Breast epithelium (tissue), 4 donors: Measurements from ENCODE around the gene BAG3. TPM values are rescaled to one million over a fixed set of nuclear protein-coding genes. Genes with fewer than 3 reads are reported as not detected.

Experiments
- DNase-seq, 2 donors: peaks; one replicate each; pipeline ENCODE4 v3.0.0-alpha.2; 2019; ENCODE audit warnings: low spot score in 2 of 2
- H3K27ac ChIP-seq, 2 donors: fragments of 200-600 bp; sonication (generic) in 1 of 2; one replicate each; pipeline ENCODE4 v1.5.1; 2016 to 2019; ENCODE audit warnings: mild to moderate bottlenecking in 1 of 2
- H3K27me3 ChIP-seq, 2 donors: fragments of 200-600 bp; sonication (generic) in 1 of 2; one replicate each; pipeline versions ENCODE4 v1.5.1 to v1.6.0; 2017 to 2019; ENCODE audit warnings: control low read depth in 1 of 2, mild to moderate bottlenecking in 1 of 2
- H3K36me3 ChIP-seq: fragments of 200-600 bp; one replicate; pipeline ENCODE4 v1.5.1; 2019
- H3K4me1 ChIP-seq, 2 donors: fragments of 200-600 bp; sonication (generic); one replicate each; pipeline ENCODE4 v1.5.1; 2016 to 2019; ENCODE audit warnings: control low read depth in 1 of 2
- H3K4me3 ChIP-seq, 3 donors: fragments of 200-600 bp; sonication (generic); 1 replicate in 2 of 3; 2 replicates in 1 of 3; pipeline ENCODE4 v1.5.1; 2016 to 2019; ENCODE audit warnings: mild to moderate bottlenecking in 3 of 3, moderate library complexity in 2 of 3
- H3K9me3 ChIP-seq, 2 donors: fragments of 200-600 bp; sonication (generic) in 1 of 2; one replicate each; pipeline ENCODE4 v1.5.1; 2016 to 2019; ENCODE audit warnings: control low read depth in 1 of 2
- CTCF ChIP-seq, 3 donors: fragments of 450-650 bp; IDR thresholded peaks; one replicate each; pipeline ENCODE4 v1.5.1; 2016 to 2017; ENCODE audit warnings: antibody characterized with exemption in 3 of 3, mild to moderate bottlenecking in 3 of 3, moderate library complexity in 3 of 3
- POLR2A ChIP-seq: fragments of 450-650 bp; IDR thresholded peaks from one replicate; pipeline ENCODE4 v1.6.1; 2016; ENCODE audit warnings: antibody characterized with exemption, mild to moderate bottlenecking, moderate library complexity
- POLR2AphosphoS5 ChIP-seq, 3 donors: sonication (generic); formaldehyde crosslinking; IDR thresholded peaks; one replicate each; pipeline ENCODE4 v1.6.1; 2017; ENCODE audit warnings: antibody characterized with exemption in 3 of 3
- intact Hi-C: fragments of 100-400 bp; cut with DNase I; formaldehyde crosslinking; loops from one replicate; pipeline ENCODE4 v1.15.1; 2023; ENCODE audit warnings: low total_unique reads
- total RNA-seq, 3 donors: library from RNA; depleted of rRNA; stranded (reverse); fragments of >200 nt; gene quantifications; one replicate each; pipeline ENCODE4 v1.1.0, GENCODE V29; 2016

The BAG3 gene
- total RNA-seq, 3 donors from 2014 or later, result 17.1 to 29.9 (median 23.9) TPM

- DNase-seq, result no peak
- no peaks in the 10 kb centered on the region for H3K9me3 ChIP-seq
- H3K27ac ChIP-seq, result no peak overlapping the region
- no peak overlapping the region for H3K4me3 ChIP-seq
- no peaks in the 10 kb centered on the region for H3K36me3 ChIP-seq
- TF ChIP-seq POLR2AphosphoS5 (IDR thresholded peaks at IDR 0.05), result no peak
- no peak for TF ChIP-seq POLR2A
- no peak for TF ChIP-seq CTCF (IDR thresholded peaks at IDR 0.05)
- no peaks in the 10 kb centered on the region for H3K27me3 ChIP-seq
- intact Hi-C loops, result no loop called here
- no peaks in the 10 kb centered on the region for H3K4me1 ChIP-seq
Observed at GRCh38 chr10:119630300-119630699, 20.9 kb upstream of the BAG3 start.

- TF ChIP-seq CTCF (IDR thresholded peaks at IDR 0.05), result no peak
- Histone ChIP-seq H3K36me3 (no peaks in the 10 kb centered on the region), H3K27me3 (no peaks in the 10 kb centered on the region), H3K4me1 (no peaks in the 10 kb centered on the region), H3K9me3 (no peaks in the 10 kb centered on the region), H3K4me3 (no peak overlapping the region), H3K27ac (no peak overlapping the region)
- no peak for DNase-seq
- intact Hi-C loops, result no loop called here
Observed at GRCh38 chr10:119633538-119634218, 17.5 kb upstream of the BAG3 start.

- Histone ChIP-seq H3K36me3 (no peaks in the 10 kb centered on the region), H3K4me3 (no peak overlapping the region), H3K27ac (no peak overlapping the region), H3K27me3 (no peaks in the 10 kb centered on the region), H3K9me3 (no peaks in the 10 kb centered on the region), H3K4me1 (no peaks in the 10 kb centered on the region)
- intact Hi-C loops, result no loop called here
- peak in 1 of 2 donors; percentile 29 for DNase-seq
- TF ChIP-seq CTCF (IDR thresholded peaks at IDR 0.05) (no peak), POLR2A (no peak), POLR2AphosphoS5 (IDR thresholded peaks at IDR 0.05) (no peak)
Observed at GRCh38 chr10:119634219-119634544, 17.0 kb upstream of the BAG3 start.

GRCh38 chr10:119637631-119638030, 13.5 kb upstream of the BAG3 start:
- Histone ChIP-seq H3K27ac (no peak overlapping the region), H3K9me3 (no peaks in the 10 kb centered on the region), H3K4me3 (no peak overlapping the region), H3K36me3 (no peaks in the 10 kb centered on the region), H3K27me3 (no peaks in the 10 kb centered on the region), H3K4me1 (no peaks in the 10 kb centered on the region)
- DNase-seq, result no peak
- TF ChIP-seq CTCF (IDR thresholded peaks at IDR 0.05), result no peak
- TF ChIP-seq POLR2AphosphoS5 (IDR thresholded peaks at IDR 0.05), result no peak
- no peak for TF ChIP-seq POLR2A
- intact Hi-C loops, result no loop called here

- TF ChIP-seq CTCF (IDR thresholded peaks at IDR 0.05) (no peak), POLR2AphosphoS5 (IDR thresholded peaks at IDR 0.05) (no peak), POLR2A (no peak)
- Histone ChIP-seq H3K27me3 (no peaks in the 10 kb centered on the region), H3K9me3 (no peaks in the 10 kb centered on the region), H3K4me1 (no peaks in the 10 kb centered on the region), H3K27ac (no peak overlapping the region), H3K4me3 (no peak overlapping the region), H3K36me3 (no peaks in the 10 kb centered on the region)
- DNase-seq, result no peak
- intact Hi-C loops, result no loop called here
Observed at GRCh38 chr10:119638982-119639381, 12.2 kb upstream of the BAG3 start.
